HG02642 (cell line): ENCODE measurements around the gene MRGPRG.
"Not testable (repeated sequence)": the region's sequence is repeated elsewhere in the genome, so short reads cannot be mapped to it uniquely, and the experiment has no call there.

ENCODE experiments used
- ATAC-seq: cut with Tn5 transposase; IDR thresholded peaks from one replicate; pipeline ENCODE4 v1.9.1; 2021; ENCODE audit warnings: mild to moderate bottlenecking; ENCODE audit not compliant: unreplicated experiment, poor library complexity

The MRGPRG gene

GRCh38 chr11:3177931-3178330, 40.7 kb downstream of the MRGPRG start:
- no peak for ATAC-seq

DNA sequence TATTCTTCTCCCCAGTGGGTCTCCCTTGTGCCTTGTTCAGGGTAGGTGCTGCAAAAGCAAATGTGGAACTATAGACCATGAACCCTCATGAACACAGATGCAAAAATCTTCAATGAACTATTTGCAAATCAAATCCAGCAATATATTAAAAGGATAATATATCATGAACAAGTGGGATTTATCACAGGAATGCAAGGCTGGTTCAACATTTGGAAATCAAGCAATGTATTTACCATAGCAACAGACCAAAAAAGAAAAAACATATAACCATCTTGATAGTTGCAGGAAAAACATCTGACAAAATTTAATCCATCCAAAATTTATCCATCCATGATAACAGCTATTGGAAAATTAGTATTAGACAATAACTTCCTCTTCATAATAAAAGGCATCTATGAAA, 42.1 kb downstream of the MRGPRG start:
- ATAC-seq: no peak

DNA sequence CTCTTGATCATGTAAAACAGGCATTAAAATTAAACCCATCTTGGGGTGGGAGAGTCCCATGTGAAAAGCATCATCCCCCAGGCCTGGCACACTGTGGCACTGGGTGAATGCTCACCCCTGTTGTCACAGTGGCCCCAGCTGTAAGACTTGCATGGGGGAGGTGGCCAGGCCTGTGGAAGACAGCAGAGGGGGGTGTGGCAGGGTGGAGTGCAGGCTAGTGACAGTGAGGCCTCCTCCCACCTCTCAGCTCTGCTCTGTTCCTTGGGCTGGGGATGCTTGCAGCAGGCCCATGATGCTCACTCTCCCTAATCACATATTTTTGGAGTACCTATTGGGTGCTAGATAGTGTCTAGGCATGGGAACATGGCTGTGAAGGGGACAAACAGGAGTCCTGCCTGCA, 43.4 kb downstream of the MRGPRG start:
- no peak for ATAC-seq

GRCh38 chr11:3174387-3174786, 44.2 kb downstream of the MRGPRG start:
- no peak for ATAC-seq

GRCh38 chr11:3173795-3174194, 44.8 kb downstream of the MRGPRG start:
- no peak for ATAC-seq

DNA sequence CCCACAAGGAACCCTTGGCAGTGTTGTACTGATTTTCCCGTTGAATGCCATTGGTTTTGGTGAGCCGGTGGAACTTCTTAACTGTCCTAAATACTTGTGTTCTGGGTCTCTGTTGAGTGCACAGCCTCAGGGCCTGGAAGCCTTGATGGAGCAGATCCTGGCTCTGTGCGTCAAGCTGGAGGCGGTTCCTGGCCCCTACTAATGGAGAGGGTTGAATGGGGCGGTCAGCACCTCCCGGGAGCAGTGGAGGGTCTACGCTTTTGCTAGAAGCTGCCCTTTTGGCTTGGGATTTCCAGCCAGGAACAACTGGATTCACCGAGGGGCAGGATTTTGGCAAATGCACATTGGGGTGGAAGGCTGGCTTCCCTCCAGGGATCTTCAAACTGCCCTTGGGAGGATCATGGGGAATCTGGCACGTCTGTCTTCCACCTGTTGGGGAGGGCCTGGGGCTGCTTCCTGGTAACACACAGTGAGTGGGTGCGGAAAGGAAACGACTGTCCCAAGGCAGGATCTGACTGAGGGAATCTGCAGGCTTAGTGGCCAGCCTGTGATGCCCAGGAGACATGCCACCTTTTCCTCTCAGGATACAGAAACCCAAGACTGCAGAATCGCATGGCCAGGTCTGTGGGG, 46.6 kb downstream of the MRGPRG start:
- ATAC-seq: no peak

DNA sequence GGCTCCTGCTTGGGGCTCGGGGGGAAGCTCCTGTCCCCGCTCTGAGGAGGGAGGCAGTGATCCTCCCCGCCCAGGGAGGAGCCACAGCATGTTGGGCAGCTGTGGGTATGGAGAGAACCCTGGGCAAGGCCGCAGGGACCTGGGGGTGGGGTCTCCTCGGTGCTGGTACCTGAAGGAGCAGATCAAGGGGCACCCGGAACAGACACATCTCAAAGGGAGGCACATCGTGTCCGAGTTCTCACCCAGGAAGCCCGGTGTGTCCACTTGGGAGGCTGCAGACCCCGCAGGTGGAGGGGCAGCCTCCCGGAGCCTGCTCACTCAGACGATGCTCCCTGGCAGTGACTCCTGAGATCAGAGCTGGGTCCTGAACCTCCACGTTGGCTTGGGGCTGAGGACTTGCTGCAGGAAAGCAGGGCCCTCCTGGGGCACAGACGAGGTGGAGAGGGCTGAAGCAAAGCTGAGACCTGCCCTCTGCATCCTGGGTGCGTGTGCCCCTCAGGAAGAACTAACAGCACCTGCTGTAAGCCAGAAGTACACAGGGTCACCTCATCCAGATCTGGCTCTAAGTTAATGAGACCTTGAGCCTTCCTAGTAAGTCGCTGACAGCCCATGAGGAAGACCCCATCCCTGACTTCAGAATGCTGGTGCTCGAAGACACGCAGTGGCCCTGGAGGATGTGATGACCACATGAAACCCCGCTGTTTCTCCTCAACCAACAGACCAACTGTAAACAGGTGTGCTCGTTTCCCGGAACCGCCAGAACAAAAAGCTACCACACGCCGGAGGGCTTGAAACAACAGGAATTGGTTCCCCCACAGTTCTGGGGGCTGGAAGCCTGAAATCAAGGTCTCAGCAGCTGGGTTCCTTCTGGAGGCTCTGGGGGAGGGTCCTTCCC, 47.6 kb downstream of the MRGPRG start:
- no peak for ATAC-seq

GRCh38 chr11:3170044-3170755, 48.4 kb downstream of the MRGPRG start:
- no peak for ATAC-seq

- ATAC-seq: no peak
Measured at GRCh38 chr11:3169255-3170043, 49.2 kb downstream of the MRGPRG start.

- not testable (repeated sequence) for ATAC-seq
Measured at GRCh38 chr11:3168742-3169254, 49.8 kb downstream of the MRGPRG start.
